Loucy (cell line): ENCODE results near the gene TGFBRAP1.
A peak's percentile ranks its signal among the peaks of the same experiment; 100 is the strongest.

Experiments
- H2AFZ ChIP-seq: fragments of 200-600 bp; sonication (generic); 2 replicates; pipeline ENCODE4 v1.6.0; 2016; ENCODE audit warnings: antibody characterized with exemption, mild to moderate bottlenecking, low read length, moderate library complexity
- H3F3A ChIP-seq: fragments of 200-600 bp; 2 replicates; pipeline ENCODE4 v1.6.0; 2016; ENCODE audit warnings: antibody characterized with exemption, low read depth, mild to moderate bottlenecking
- H3K27me3 ChIP-seq: fragments of 200-600 bp; sonication (generic); 2 replicates; pipeline ENCODE4 v1.6.1; 2014; ENCODE audit warnings: low read length, mild to moderate bottlenecking; ENCODE audit not compliant: insufficient read depth, poor library complexity, severe bottlenecking
- H3K36me3 ChIP-seq: fragments of 200-600 bp; sonication (generic); 2 replicates; pipeline ENCODE4 v1.6.1; 2016; ENCODE audit warnings: low read length; ENCODE audit not compliant: insufficient read depth
- H3K4me1 ChIP-seq: fragments of 200-600 bp; sonication (generic); 2 replicates; pipeline ENCODE4 v1.5.1; 2014; ENCODE audit warnings: low read length, mild to moderate bottlenecking; ENCODE audit not compliant: insufficient read depth, poor library complexity, severe bottlenecking
- H3K4me2 ChIP-seq: fragments of 200-600 bp; sonication (generic); 2 replicates; pipeline ENCODE4 v1.6.0; 2014; ENCODE audit warnings: antibody characterized with exemption, low read length, low read depth, mild to moderate bottlenecking; ENCODE audit not compliant: poor library complexity, severe bottlenecking
- H3K4me3 ChIP-seq: fragments of 200-600 bp; sonication (generic); 2 replicates; pipeline ENCODE4 v1.5.1; 2014; ENCODE audit warnings: low read length, mild to moderate bottlenecking, mixed read lengths; ENCODE audit not compliant: poor library complexity, severe bottlenecking
- H3K79me2 ChIP-seq: fragments of 200-600 bp; sonication (generic); 2 replicates; pipeline ENCODE4 v1.6.1; 2014; ENCODE audit warnings: low read length; ENCODE audit not compliant: insufficient read depth
- H3K9ac ChIP-seq: fragments of 200-600 bp; sonication (generic); 2 replicates; pipeline ENCODE4 v1.6.0; 2014; ENCODE audit warnings: mild to moderate bottlenecking, low read depth, low read length, moderate library complexity; ENCODE audit not compliant: poor library complexity, severe bottlenecking
- H3K9me2 ChIP-seq: fragments of 200-600 bp; sonication (generic); replicated peaks from 2 replicates; pipeline ENCODE4 v1.6.1; 2016; ENCODE audit warnings: low read depth, low read length, mixed read lengths
- H3K9me3 ChIP-seq: fragments of 200-600 bp; sonication (generic); 2 replicates; pipeline ENCODE4 v1.6.1; 2014; ENCODE audit warnings: mild to moderate bottlenecking, antibody characterized with exemption, low read length, low read depth; ENCODE audit not compliant: insufficient read depth
- H4K20me1 ChIP-seq: fragments of 200-600 bp; sonication (generic); 2 replicates; pipeline ENCODE4 v1.6.0; 2014; ENCODE audit warnings: antibody characterized with exemption, low read length, mild to moderate bottlenecking; ENCODE audit not compliant: insufficient read depth, poor library complexity, severe bottlenecking
- EZH2phosphoT487 ChIP-seq: fragments of 200-600 bp; IDR thresholded peaks from 2 replicates; pipeline ENCODE4 v1.6.1; 2018; ENCODE audit warnings: antibody characterized with exemption, mild to moderate bottlenecking, moderate library complexity, borderline replicate concordance
- TF ChIP-seq, protein P1 (sequence below): fragments of 200-600 bp; sonication (generic); conservative IDR thresholded peaks from 2 replicates; pipeline ENCODE4 v1.5.1; 2014; ENCODE audit warnings: mild to moderate bottlenecking, antibody characterized with exemption, low read length

The TGFBRAP1 gene

DNA sequence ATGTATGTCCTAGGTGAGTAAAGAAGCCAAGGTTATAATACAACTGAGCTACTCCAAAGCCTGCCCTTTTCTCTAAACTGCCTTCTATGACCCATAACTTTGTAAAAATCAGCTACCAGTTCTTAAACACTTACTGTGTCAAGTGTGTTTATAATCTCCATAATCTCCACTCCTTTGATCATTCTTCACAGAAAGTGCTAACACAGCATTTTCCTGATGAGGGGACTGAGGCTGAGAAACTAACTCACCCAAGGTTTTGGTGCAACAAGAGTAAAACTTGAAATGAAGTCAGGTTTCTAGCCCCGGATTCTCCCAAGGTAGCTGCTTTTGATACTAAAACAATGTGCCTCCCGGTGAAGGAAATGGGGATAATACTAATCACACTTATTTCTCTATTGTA is 5.9 kb upstream of the TGFBRAP1 start:
- Histone ChIP-seq H3K4me2 (no peak overlapping the region), H3K4me1 (peaks cover 39% of the 10 kb centered on the region), H3K9me2 (no peaks in the 10 kb centered on the region), H3F3A (0 out of 2 replicates have a peak, but pooled peaks cover 3% of the 10 kb centered on the region), H3K4me3 (no peak overlapping the region), H3K27me3 (no peaks in the 10 kb centered on the region), H3K9me3 (no peaks in the 10 kb centered on the region), H4K20me1 (peaks cover 25% of the 10 kb centered on the region), H3K36me3 (no peaks in the 10 kb centered on the region), H2AFZ (no peak overlapping the region), H3K79me2 (peaks cover 39% of the 10 kb centered on the region), H3K9ac (no peak overlapping the region)
- no peak for TF ChIP-seq EZH2phosphoT487
- TF ChIP-seq, protein P1, sequence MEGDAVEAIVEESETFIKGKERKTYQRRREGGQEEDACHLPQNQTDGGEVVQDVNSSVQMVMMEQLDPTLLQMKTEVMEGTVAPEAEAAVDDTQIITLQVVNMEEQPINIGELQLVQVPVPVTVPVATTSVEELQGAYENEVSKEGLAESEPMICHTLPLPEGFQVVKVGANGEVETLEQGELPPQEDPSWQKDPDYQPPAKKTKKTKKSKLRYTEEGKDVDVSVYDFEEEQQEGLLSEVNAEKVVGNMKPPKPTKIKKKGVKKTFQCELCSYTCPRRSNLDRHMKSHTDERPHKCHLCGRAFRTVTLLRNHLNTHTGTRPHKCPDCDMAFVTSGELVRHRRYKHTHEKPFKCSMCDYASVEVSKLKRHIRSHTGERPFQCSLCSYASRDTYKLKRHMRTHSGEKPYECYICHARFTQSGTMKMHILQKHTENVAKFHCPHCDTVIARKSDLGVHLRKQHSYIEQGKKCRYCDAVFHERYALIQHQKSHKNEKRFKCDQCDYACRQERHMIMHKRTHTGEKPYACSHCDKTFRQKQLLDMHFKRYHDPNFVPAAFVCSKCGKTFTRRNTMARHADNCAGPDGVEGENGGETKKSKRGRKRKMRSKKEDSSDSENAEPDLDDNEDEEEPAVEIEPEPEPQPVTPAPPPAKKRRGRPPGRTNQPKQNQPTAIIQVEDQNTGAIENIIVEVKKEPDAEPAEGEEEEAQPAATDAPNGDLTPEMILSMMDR = no peak

DNA sequence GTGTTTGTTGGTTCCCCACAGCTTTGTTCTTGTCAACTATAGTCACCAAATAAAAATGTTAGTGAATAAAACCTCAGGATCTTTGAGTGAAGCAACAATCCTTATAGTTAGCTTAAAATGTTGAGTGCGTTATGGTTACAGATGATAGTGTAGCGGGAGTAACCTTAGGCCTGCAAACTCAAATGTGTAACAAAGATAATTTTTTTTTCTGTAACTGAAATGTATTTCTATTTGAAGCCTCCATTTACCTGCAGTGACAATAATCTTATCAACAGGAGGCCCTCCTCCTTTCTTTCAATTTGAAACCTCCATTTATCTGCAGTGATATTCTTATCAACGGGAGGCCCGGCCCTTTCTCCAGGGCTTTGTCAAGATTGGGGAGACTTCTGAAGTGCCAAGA is 4.7 kb upstream of the TGFBRAP1 start:
- Histone ChIP-seq H3K4me3 (no peak overlapping the region), H3K9ac (no peak overlapping the region), H3K4me2 (no peak overlapping the region), H3K9me2 (no peaks in the 10 kb centered on the region), H3K79me2 (peaks cover 34% of the 10 kb centered on the region), H3K9me3 (no peaks in the 10 kb centered on the region), H3K4me1 (peaks cover 33% of the 10 kb centered on the region), H4K20me1 (peaks cover 15% of the 10 kb centered on the region), H3K36me3 (no peaks in the 10 kb centered on the region), H3K27me3 (no peaks in the 10 kb centered on the region), H2AFZ (no peak overlapping the region), H3F3A (0 out of 2 replicates have a peak, but pooled peaks cover 3% of the 10 kb centered on the region)
- TF ChIP-seq, protein P1 = no peak
- no peak for TF ChIP-seq EZH2phosphoT487

DNA sequence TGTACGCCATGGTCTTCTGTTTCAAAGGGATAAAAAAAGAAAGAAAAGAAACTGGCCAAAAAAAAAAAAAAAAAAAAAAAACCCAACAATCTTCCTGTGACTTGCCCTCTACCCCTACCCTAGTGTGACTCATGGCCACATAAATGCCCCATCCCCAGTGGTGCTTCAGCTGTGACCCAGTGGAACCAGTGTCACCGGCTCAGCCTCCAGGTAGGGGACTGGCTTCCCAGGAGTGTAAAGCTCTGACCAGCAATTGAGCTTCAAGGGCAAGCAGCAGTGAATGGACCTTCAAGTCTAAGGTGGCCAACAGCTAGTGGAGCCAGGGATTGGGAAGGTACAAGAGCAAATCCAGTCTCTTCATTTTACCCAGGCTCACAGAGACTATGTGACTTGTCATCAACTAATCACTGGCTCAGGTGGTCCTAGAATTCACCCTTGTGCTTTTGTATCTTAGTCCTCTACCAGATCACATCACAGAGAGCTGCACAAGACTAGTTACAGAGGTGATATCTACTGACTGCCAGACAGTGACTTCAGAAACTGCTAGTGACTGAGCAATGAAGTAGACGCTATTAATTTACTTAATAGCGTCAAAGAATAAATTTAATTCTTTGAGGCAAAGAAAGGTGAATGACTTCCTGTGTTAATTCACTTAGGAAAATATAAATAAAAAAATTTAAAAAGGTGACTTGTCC is 1.3 kb upstream of the TGFBRAP1 start:
- peaks cover 33% of the 10 kb centered on the region for H3K4me1 ChIP-seq
- H3K4me2 ChIP-seq = peak overlapping the region; percentile 71
- H3K27me3 ChIP-seq = no peaks in the 10 kb centered on the region
- H3K9me3 ChIP-seq = no peaks in the 10 kb centered on the region
- H2AFZ ChIP-seq = no peak overlapping the region
- peak overlapping the region; percentile 96 for H3K9ac ChIP-seq
- H3K79me2 ChIP-seq = peaks cover 39% of the 10 kb centered on the region
- peak overlapping the region; percentile 83 for H3K4me3 ChIP-seq
- 0 out of 2 replicates have a peak, but pooled peaks cover 7% of the 10 kb centered on the region for H3F3A ChIP-seq
- H3K9me2 ChIP-seq = no peaks in the 10 kb centered on the region
- TF ChIP-seq, protein P1 = no peak
- no peak for TF ChIP-seq EZH2phosphoT487
- peaks cover 11% of the 10 kb centered on the region for H4K20me1 ChIP-seq
- H3K36me3 ChIP-seq = no peaks in the 10 kb centered on the region
